SK-N-SH treated with all-trans-retinoic acid at 6 μM for 48 hours (cell line): ENCODE data around the gene VIT.
"Not testable (repeated sequence)": the region's sequence is repeated elsewhere in the genome, so short reads cannot be mapped to it uniquely, and the experiment has no call there.

ENCODE experiments used
- ATAC-seq: fragments of 200-7000 bp; cut with Tn5 transposase; 3 replicates; pipeline ENCODE4 v1.9.1; 2020; ENCODE audit warnings: mild to moderate bottlenecking, moderate library complexity
- ARNTL ChIP-seq: fragments of 450-650 bp; formaldehyde crosslinking; IDR thresholded peaks from 2 replicates; pipeline ENCODE4 v1.5.0; 2020; ENCODE audit warnings: low read depth, mild to moderate bottlenecking, moderate library complexity, borderline replicate concordance
- BACH2 ChIP-seq: fragments of 250-450 bp; sonication (Bioruptor Pico); IDR thresholded peaks from 2 replicates; pipeline ENCODE4 v1.9.0; 2021; ENCODE audit warnings: mild to moderate bottlenecking, borderline replicate concordance
- CREB5 ChIP-seq: fragments of 250-450 bp; sonication (Bioruptor Pico); IDR thresholded peaks from 2 replicates; pipeline ENCODE4 v1.5.1; 2020; ENCODE audit warnings: low read depth, mild to moderate bottlenecking, moderate library complexity
- CSDC2 ChIP-seq: fragments of 250-450 bp; sonication (Bioruptor Pico); IDR thresholded peaks from 2 replicates; pipeline ENCODE4 v1.5.0; 2020; ENCODE audit warnings: mild to moderate bottlenecking, moderate library complexity
- CSRNP3 ChIP-seq: fragments of 250-450 bp; sonication (Bioruptor Pico); IDR thresholded peaks from 2 replicates; pipeline ENCODE4 v1.5.1; 2021; ENCODE audit warnings: mild to moderate bottlenecking, moderate library complexity
- ESRRG ChIP-seq: fragments of 250-450 bp; sonication (Bioruptor Pico); IDR thresholded peaks from 2 replicates; pipeline ENCODE4 v1.6.1; 2021; ENCODE audit warnings: mild to moderate bottlenecking
- OSR1 ChIP-seq: fragments of 250-450 bp; sonication (Bioruptor Pico); IDR thresholded peaks from 2 replicates; pipeline ENCODE4 v1.8.0; 2022; ENCODE audit warnings: moderate library complexity, mild to moderate bottlenecking, inconsistent platforms
- POU6F1 ChIP-seq: fragments of 250-450 bp; sonication (Bioruptor Pico); IDR thresholded peaks from 2 replicates; pipeline ENCODE4 v1.8.0; 2021; ENCODE audit warnings: low read depth, mild to moderate bottlenecking, moderate library complexity, borderline replicate concordance
- PPARA ChIP-seq: fragments of 250-450 bp; sonication (Bioruptor Pico); IDR thresholded peaks from 2 replicates; pipeline ENCODE4 v1.5.0; 2020; ENCODE audit warnings: mild to moderate bottlenecking, borderline replicate concordance
- TCF4 ChIP-seq: fragments of 250-450 bp; sonication (Bioruptor Pico); IDR thresholded peaks from 2 replicates; pipeline ENCODE4 v1.8.0; 2021; ENCODE audit warnings: mild to moderate bottlenecking, moderate library complexity, borderline replicate concordance
- TSHZ2 ChIP-seq: fragments of 250-450 bp; sonication (Bioruptor Pico); IDR thresholded peaks from 2 replicates; pipeline ENCODE4 v1.5.0; 2020; ENCODE audit warnings: mild to moderate bottlenecking, moderate library complexity
- ZC3H10 ChIP-seq: fragments of 250-450 bp; sonication (Bioruptor Pico); IDR thresholded peaks from 2 replicates; pipeline ENCODE4 v1.5.1; 2021; ENCODE audit warnings: mild to moderate bottlenecking, moderate library complexity
- ZFP3 ChIP-seq: fragments of 250-450 bp; sonication (Bioruptor Pico); IDR thresholded peaks from 2 replicates; pipeline ENCODE4 v1.5.0; 2020; ENCODE audit warnings: mild to moderate bottlenecking, moderate library complexity
- ZNF70 ChIP-seq: fragments of 450-650 bp; formaldehyde crosslinking; IDR thresholded peaks from 2 replicates; pipeline ENCODE4 v1.5.0; 2020; ENCODE audit warnings: mild to moderate bottlenecking, moderate library complexity
- ZNF8 ChIP-seq: fragments of 450-650 bp; formaldehyde crosslinking; IDR thresholded peaks from 2 replicates; pipeline ENCODE4 v1.5.0; 2020; ENCODE audit warnings: mild to moderate bottlenecking, moderate library complexity

Gene VIT

GRCh38 chr2:36680012-36680411 is 16.5 kb upstream of the VIT start:
- no peak for TF ChIP-seq OSR1 (CRISPR knock-in tag)
- TF ChIP-seq ZNF8 (CRISPR knock-in tag): no peak
- TF ChIP-seq TCF4: no peak
- TF ChIP-seq TSHZ2 (CRISPR knock-in tag): no peak
- TF ChIP-seq CREB5: no peak
- TF ChIP-seq ZC3H10 (CRISPR knock-in tag): no peak
- TF ChIP-seq ARNTL (CRISPR knock-in tag): no peak
- TF ChIP-seq POU6F1 (CRISPR knock-in tag): no peak
- no peak for ATAC-seq

GRCh38 chr2:36682562-36682961 is 13.9 kb upstream of the VIT start:
- TF ChIP-seq ZFP3 (CRISPR knock-in tag) (no peak), BACH2 (CRISPR knock-in tag) (no peak)
- TF ChIP-seq, all 23 proteins: peak for 0
- ATAC-seq: no peak

- ATAC-seq: no peak
- no peak for TF ChIP-seq ZNF8 (CRISPR knock-in tag)
- TF ChIP-seq TCF4: no peak
- TF ChIP-seq PPARA (CRISPR knock-in tag): no peak
- TF ChIP-seq ZNF70 (CRISPR knock-in tag): no peak
- TF ChIP-seq CSRNP3 (CRISPR knock-in tag): no peak
- no peak for TF ChIP-seq ESRRG (CRISPR knock-in tag)
- TF ChIP-seq BACH2 (CRISPR knock-in tag): no peak
Measured at GRCh38 chr2:36683002-36683401, 13.5 kb upstream of the VIT start.

GRCh38 chr2:36688291-36688690 is 8.2 kb upstream of the VIT start:
- not testable (repeated sequence) for ATAC-seq

- not testable (repeated sequence) for ATAC-seq
Measured at GRCh38 chr2:36689013-36689412, 7.5 kb upstream of the VIT start.

- no peak for TF ChIP-seq TSHZ2 (CRISPR knock-in tag)
- no peak for TF ChIP-seq ZFP3 (CRISPR knock-in tag)
- no peak for TF ChIP-seq POU6F1 (CRISPR knock-in tag)
- no peak for TF ChIP-seq CSDC2 (CRISPR knock-in tag)
- TF ChIP-seq, all 23 proteins: peak for 0
Measured at GRCh38 chr2:36692121-36692520, 4.4 kb upstream of the VIT start.

More at GRCh38 chr2:36692121-36692520, 4.4 kb upstream of the VIT start:
- ATAC-seq: no peak
